Activated naive CD8-positive, alpha-beta T cell (primary cell): ENCODE measurements around the gene PDE1A.

Source experiments
- H3K27ac Mint-ChIP-seq: one replicate; pipeline ENCODE4 v1.8.0; 2021; ENCODE audit warnings: mixed read lengths
- H3K27me3 Mint-ChIP-seq: one replicate; pipeline ENCODE4 v1.8.0; 2021; ENCODE audit warnings: mixed read lengths
- H3K36me3 Mint-ChIP-seq: one replicate; pipeline ENCODE4 v1.8.0; 2021; ENCODE audit warnings: mixed read lengths
- H3K4me1 Mint-ChIP-seq: one replicate; pipeline ENCODE4 v1.8.0; 2021; ENCODE audit warnings: low read depth, mixed read lengths
- H3K4me3 Mint-ChIP-seq: one replicate; pipeline ENCODE4 v1.8.0; 2021; ENCODE audit warnings: mild to moderate bottlenecking, mixed read lengths
- H3K9me3 Mint-ChIP-seq: one replicate; pipeline ENCODE4 v1.8.0; 2021; ENCODE audit warnings: low read depth, mixed read lengths

The PDE1A gene

GRCh38 chr2:182381225-182381624 lies 45.6 kb downstream of the PDE1A start:
- Mint-ChIP-seq H3K27me3 (no peaks in the 10 kb centered on the region), H3K4me3 (no peak overlapping the region), H3K27ac (no peak overlapping the region), H3K9me3 (peaks cover 23% of the 10 kb centered on the region), H3K36me3 (peaks cover 2% of the 10 kb centered on the region), H3K4me1 (no peaks in the 10 kb centered on the region)

GRCh38 chr2:182379241-182379640 lies 47.6 kb downstream of the PDE1A start:
- Mint-ChIP-seq H3K4me1 (no peaks in the 10 kb centered on the region), H3K27me3 (no peaks in the 10 kb centered on the region), H3K9me3 (peaks cover 18% of the 10 kb centered on the region), H3K27ac (no peak overlapping the region), H3K36me3 (no peaks in the 10 kb centered on the region), H3K4me3 (no peak overlapping the region)

- Mint-ChIP-seq H3K27ac (no peak overlapping the region), H3K9me3 (peaks cover 18% of the 10 kb centered on the region), H3K36me3 (no peaks in the 10 kb centered on the region), H3K4me3 (no peak overlapping the region), H3K27me3 (no peaks in the 10 kb centered on the region), H3K4me1 (no peaks in the 10 kb centered on the region)
Observed at GRCh38 chr2:182378759-182379158, 48.1 kb downstream of the PDE1A start.

- Mint-ChIP-seq H3K4me3 (no peak overlapping the region), H3K9me3 (peaks cover 13% of the 10 kb centered on the region)
Observed at GRCh38 chr2:182377467-182377866, 49.4 kb downstream of the PDE1A start.

GRCh38 chr2:182375862-182376261 lies 51.0 kb downstream of the PDE1A start:
- Mint-ChIP-seq H3K4me3 (no peak overlapping the region), H3K27me3 (no peaks in the 10 kb centered on the region), H3K9me3 (peaks cover 10% of the 10 kb centered on the region), H3K36me3 (no peaks in the 10 kb centered on the region), H3K4me1 (no peaks in the 10 kb centered on the region), H3K27ac (no peak overlapping the region)

More at GRCh38 chr2:182377467-182377866, 49.4 kb downstream of the PDE1A start:
- H3K4me1 Mint-ChIP-seq, result no peaks in the 10 kb centered on the region
- no peaks in the 10 kb centered on the region for H3K27me3 Mint-ChIP-seq
- no peaks in the 10 kb centered on the region for H3K36me3 Mint-ChIP-seq
- H3K27ac Mint-ChIP-seq, result no peak overlapping the region

GRCh38 chr2:182372661-182373060 lies 54.2 kb downstream of the PDE1A start:
- no peaks in the 10 kb centered on the region for H3K27me3 Mint-ChIP-seq

GRCh38 chr2:182368996-182369395 lies 57.8 kb downstream of the PDE1A start:
- Mint-ChIP-seq H3K4me3 (no peak overlapping the region), H3K27me3 (no peaks in the 10 kb centered on the region), H3K9me3 (no peaks in the 10 kb centered on the region), H3K27ac (no peak overlapping the region), H3K4me1 (no peaks in the 10 kb centered on the region), H3K36me3 (no peaks in the 10 kb centered on the region)

More at GRCh38 chr2:182372661-182373060, 54.2 kb downstream of the PDE1A start:
- Mint-ChIP-seq H3K9me3 (peaks cover 10% of the 10 kb centered on the region), H3K36me3 (no peaks in the 10 kb centered on the region), H3K4me3 (no peak overlapping the region), H3K27ac (no peak overlapping the region), H3K4me1 (no peaks in the 10 kb centered on the region)

GRCh38 chr2:182368446-182368845 lies 58.4 kb downstream of the PDE1A start:
- no peaks in the 10 kb centered on the region for H3K36me3 Mint-ChIP-seq
- no peaks in the 10 kb centered on the region for H3K4me1 Mint-ChIP-seq
- no peak overlapping the region for H3K4me3 Mint-ChIP-seq
- H3K27me3 Mint-ChIP-seq, result no peaks in the 10 kb centered on the region
- peaks cover 2% of the 10 kb centered on the region for H3K9me3 Mint-ChIP-seq
- H3K27ac Mint-ChIP-seq, result no peak overlapping the region

- Mint-ChIP-seq H3K36me3 (no peaks in the 10 kb centered on the region), H3K27me3 (no peaks in the 10 kb centered on the region), H3K4me3 (no peak overlapping the region), H3K4me1 (no peaks in the 10 kb centered on the region), H3K9me3 (peaks cover 7% of the 10 kb centered on the region), H3K27ac (no peak overlapping the region)
Observed at GRCh38 chr2:182367401-182367800, 59.4 kb downstream of the PDE1A start.

- Mint-ChIP-seq H3K27me3 (no peaks in the 10 kb centered on the region), H3K27ac (no peak overlapping the region), H3K9me3 (peaks cover 7% of the 10 kb centered on the region), H3K4me1 (no peaks in the 10 kb centered on the region), H3K36me3 (no peaks in the 10 kb centered on the region), H3K4me3 (no peak overlapping the region)
Observed at GRCh38 chr2:182366628-182367027, 60.2 kb downstream of the PDE1A start.

GRCh38 chr2:182365855-182366254 lies 61.0 kb downstream of the PDE1A start:
- H3K4me1 Mint-ChIP-seq, result no peaks in the 10 kb centered on the region

GRCh38 chr2:182361477-182361876 lies 65.4 kb downstream of the PDE1A start:
- Mint-ChIP-seq H3K4me1 (no peaks in the 10 kb centered on the region), H3K27ac (no peak overlapping the region), H3K27me3 (no peaks in the 10 kb centered on the region), H3K4me3 (no peak overlapping the region), H3K9me3 (peaks cover 7% of the 10 kb centered on the region), H3K36me3 (no peaks in the 10 kb centered on the region)

More at GRCh38 chr2:182365855-182366254, 61.0 kb downstream of the PDE1A start:
- Mint-ChIP-seq H3K27me3 (no peaks in the 10 kb centered on the region), H3K9me3 (peaks cover 7% of the 10 kb centered on the region), H3K36me3 (no peaks in the 10 kb centered on the region), H3K4me3 (no peak overlapping the region), H3K27ac (no peak overlapping the region)

- Mint-ChIP-seq H3K36me3 (no peaks in the 10 kb centered on the region), H3K9me3 (peaks cover 7% of the 10 kb centered on the region), H3K4me1 (no peaks in the 10 kb centered on the region), H3K27ac (no peak overlapping the region), H3K27me3 (no peaks in the 10 kb centered on the region), H3K4me3 (no peak overlapping the region)
Observed at GRCh38 chr2:182360663-182361260, 66.1 kb downstream of the PDE1A start.

- no peaks in the 10 kb centered on the region for H3K27me3 Mint-ChIP-seq
- H3K4me3 Mint-ChIP-seq, result no peak overlapping the region
- H3K4me1 Mint-ChIP-seq, result no peaks in the 10 kb centered on the region
- H3K9me3 Mint-ChIP-seq, result peaks cover 7% of the 10 kb centered on the region
- H3K36me3 Mint-ChIP-seq, result no peaks in the 10 kb centered on the region
- H3K27ac Mint-ChIP-seq, result no peak overlapping the region
Observed at GRCh38 chr2:182359990-182360662, 66.7 kb downstream of the PDE1A start.

GRCh38 chr2:182359027-182359989 lies 67.5 kb downstream of the PDE1A start:
- Mint-ChIP-seq H3K9me3 (peaks cover 7% of the 10 kb centered on the region), H3K4me3 (no peak overlapping the region), H3K27ac (no peak overlapping the region), H3K4me1 (no peaks in the 10 kb centered on the region), H3K36me3 (no peaks in the 10 kb centered on the region), H3K27me3 (no peaks in the 10 kb centered on the region)
